Aortic smooth muscle cell (primary cell): ENCODE data around the gene CNTN4. TPM values are rescaled to one million over a fixed set of nuclear protein-coding genes. Genes with fewer than 3 reads are reported as not detected.

Experiments
- total RNA-seq: library from RNA; depleted of rRNA; stranded (reverse); fragments of >200 nt; gene quantifications from 2 replicates; pipeline ENCODE4 v1.2.3, GENCODE V29; 2014

CNTN4 gene
- total RNA-seq = 0.19 TPM in 1 of 2 replicates, not detected in the other

GRCh38 chr3:2098398-2099027, at the start of gene CNTN4:
Gene CNTN4, plus strand, starts transcription at chr3:2098866.

